ENCODE data around the gene PLA2G4A. TPM values are rescaled to one million over a fixed set of nuclear protein-coding genes. Genes with fewer than 3 reads are reported as not detected.

PLA2G4A gene
- polyA plus RNA-seq, 1 of the 3 experiments (the other 2 are of a cell fraction), result 0.26 TPM

DNA sequence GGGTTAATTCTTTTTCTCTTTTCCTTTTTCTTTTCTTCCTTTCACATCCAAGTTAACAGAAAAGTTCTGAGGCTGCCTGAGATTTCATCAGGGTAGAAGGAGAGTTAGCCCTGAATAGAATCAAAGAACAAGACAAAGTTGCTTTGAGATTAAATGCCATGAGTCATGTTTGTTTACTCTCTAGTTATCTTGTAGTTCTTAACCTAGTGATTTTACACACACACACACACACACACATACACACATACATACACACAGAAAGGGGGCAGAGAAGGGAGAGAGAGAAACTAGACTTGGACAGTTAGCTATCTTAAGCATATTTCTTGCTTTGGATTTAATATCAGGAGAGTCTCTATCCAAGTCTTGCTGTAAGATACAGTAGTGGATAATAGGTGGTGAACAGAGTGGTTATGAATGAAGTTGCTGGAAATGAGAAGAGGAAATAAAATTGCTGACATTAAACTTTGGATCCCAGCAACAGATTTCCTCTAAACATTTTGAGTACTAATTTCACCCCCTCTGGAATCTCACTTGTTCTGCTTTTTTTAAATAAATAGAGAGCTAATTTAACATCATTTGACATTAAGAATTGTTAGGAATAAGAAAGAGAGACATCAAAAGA is 19.9 kb downstream of the PLA2G4A start (continued):
- TF ChIP-seq SMC3 (IDR thresholded peaks at IDR 0.05; ENCODE audit: low read depth, low read length) (no peak), NRF1 (IDR thresholded peaks at IDR 0.05; ENCODE audit: low read depth, low read length) (no peak), JUND (IDR thresholded peaks at IDR 0.05) (no peak)

- Histone ChIP-seq H3K27ac (ENCODE audit: low read depth in 2 of 2, low read length in 1 of 2) (no peak overlapping the region), H3K9me2 (no peaks in the 10 kb centered on the region), H3K27me3 (ENCODE audit: insufficient read depth) (no peaks in the 10 kb centered on the region), H4K20me1 (ENCODE audit: insufficient read depth) (no peaks in the 10 kb centered on the region), H3K9me3 (no peaks in the 10 kb centered on the region), H3K4me2 (no peak overlapping the region), H3K79me2 (ENCODE audit: insufficient read depth) (no peaks in the 10 kb centered on the region), H2AFZ (ENCODE audit: low read depth) (no peak overlapping the region), H3K4me3 (ENCODE audit: low read depth in 2 of 2, low read length in 1 of 2) (no peak overlapping the region), H3F3A (replicated peaks; ENCODE audit: insufficient read depth) (no peaks in the 10 kb centered on the region), H3K9ac (no peak overlapping the region), H3K4me1 (ENCODE audit: control insufficient read depth in 1 of 2, insufficient read depth in 2 of 2, low read depth in 1 of 2, low read length in 1 of 2) (peaks cover 0 to 14% of the 10 kb centered on the region in 2 experiments; a peak in 2 of 4 replicates), H3K36me3 (replicated peaks in 1 of 2; ENCODE audit: control insufficient read depth in 1 of 2, insufficient read depth in 2 of 2, low read length in 1 of 2) (no peaks in the 10 kb centered on the region)
- no peak for DNase-seq
- no peak for TF ChIP-seq EP300 (IDR thresholded peaks at IDR 0.05; ENCODE audit: borderline replicate concordance in 1 of 2, low read depth in 1 of 2, low read length in 1 of 2)
- TF ChIP-seq FOXM1 (IDR thresholded peaks at IDR 0.05; ENCODE audit: low read depth), result no peak
- no peak for TF ChIP-seq RAD21 (IDR thresholded peaks at IDR 0.05; ENCODE audit: low read length)
- TF ChIP-seq NRF1 (IDR thresholded peaks at IDR 0.05; ENCODE audit: low read depth, low read length), result no peak
- TF ChIP-seq ELF1 (IDR thresholded peaks at IDR 0.05), result no peak
- no peak for TF ChIP-seq USF1 (IDR thresholded peaks at IDR 0.05; ENCODE audit: borderline replicate concordance, low read depth)
- TF ChIP-seq MEF2A (IDR thresholded peaks at IDR 0.05; ENCODE audit: borderline replicate concordance, low read depth), result no peak
- TF ChIP-seq, protein P1, sequence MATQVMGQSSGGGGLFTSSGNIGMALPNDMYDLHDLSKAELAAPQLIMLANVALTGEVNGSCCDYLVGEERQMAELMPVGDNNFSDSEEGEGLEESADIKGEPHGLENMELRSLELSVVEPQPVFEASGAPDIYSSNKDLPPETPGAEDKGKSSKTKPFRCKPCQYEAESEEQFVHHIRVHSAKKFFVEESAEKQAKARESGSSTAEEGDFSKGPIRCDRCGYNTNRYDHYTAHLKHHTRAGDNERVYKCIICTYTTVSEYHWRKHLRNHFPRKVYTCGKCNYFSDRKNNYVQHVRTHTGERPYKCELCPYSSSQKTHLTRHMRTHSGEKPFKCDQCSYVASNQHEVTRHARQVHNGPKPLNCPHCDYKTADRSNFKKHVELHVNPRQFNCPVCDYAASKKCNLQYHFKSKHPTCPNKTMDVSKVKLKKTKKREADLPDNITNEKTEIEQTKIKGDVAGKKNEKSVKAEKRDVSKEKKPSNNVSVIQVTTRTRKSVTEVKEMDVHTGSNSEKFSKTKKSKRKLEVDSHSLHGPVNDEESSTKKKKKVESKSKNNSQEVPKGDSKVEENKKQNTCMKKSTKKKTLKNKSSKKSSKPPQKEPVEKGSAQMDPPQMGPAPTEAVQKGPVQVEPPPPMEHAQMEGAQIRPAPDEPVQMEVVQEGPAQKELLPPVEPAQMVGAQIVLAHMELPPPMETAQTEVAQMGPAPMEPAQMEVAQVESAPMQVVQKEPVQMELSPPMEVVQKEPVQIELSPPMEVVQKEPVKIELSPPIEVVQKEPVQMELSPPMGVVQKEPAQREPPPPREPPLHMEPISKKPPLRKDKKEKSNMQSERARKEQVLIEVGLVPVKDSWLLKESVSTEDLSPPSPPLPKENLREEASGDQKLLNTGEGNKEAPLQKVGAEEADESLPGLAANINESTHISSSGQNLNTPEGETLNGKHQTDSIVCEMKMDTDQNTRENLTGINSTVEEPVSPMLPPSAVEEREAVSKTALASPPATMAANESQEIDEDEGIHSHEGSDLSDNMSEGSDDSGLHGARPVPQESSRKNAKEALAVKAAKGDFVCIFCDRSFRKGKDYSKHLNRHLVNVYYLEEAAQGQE (IDR thresholded peaks at IDR 0.05; ENCODE audit: low read depth, low read length), result no peak
- TF ChIP-seq CHD2 (IDR thresholded peaks at IDR 0.05; ENCODE audit: low read length, partially characterized antibody), result no peak
- TF ChIP-seq GABPA (IDR thresholded peaks at IDR 0.05; ENCODE audit: low read depth), result no peak
- TF ChIP-seq RFX5 (IDR thresholded peaks at IDR 0.05; ENCODE audit: low read length), result no peak
- no peak for TF ChIP-seq GATA2 (CRISPR knock-in tag; IDR thresholded peaks at IDR 0.05)
- TF ChIP-seq POLR2AphosphoS5 (IDR thresholded peaks at IDR 0.05; ENCODE audit: low read depth, low read length), result no peak
- TF ChIP-seq TCF12 (IDR thresholded peaks at IDR 0.05), result no peak
- no peak for TF ChIP-seq NFIC (IDR thresholded peaks at IDR 0.05; ENCODE audit: borderline replicate concordance)
- TF ChIP-seq TAF1 (IDR thresholded peaks at IDR 0.05; ENCODE audit: borderline replicate concordance, low read depth, low read length), result no peak
- TF ChIP-seq SMC3 (IDR thresholded peaks at IDR 0.05; ENCODE audit: low read depth, low read length), result no peak
- POLR2A ChIA-PET, result no interaction called here
- CTCF ChIA-PET, result no interaction called here
- WGBS (ENCODE audit: low lambda C conversion rate), result 12% methylated on average over 5 of the region's 5 CpGs
These were observed 20.5 kb downstream of the PLA2G4A start for GRCh38 chr1:186849271-186849671.
